Lung microvascular endothelial cell (primary cell): ENCODE results near the gene ZNF202. TPM values are rescaled to one million over a fixed set of nuclear protein-coding genes. Genes with fewer than 3 reads are reported as not detected.
"Not testable (repeated sequence)": the region's sequence is repeated elsewhere in the genome, so short reads cannot be mapped to it uniquely, and the experiment has no call there.

ENCODE experiments used
- DNase-seq, 2 donors: peaks; one replicate each; pipeline versions ENCODE4 v3.0.0 to v3.0.0-alpha.2; 2010; ENCODE audit warnings: low read depth in 2 of 2
- total RNA-seq: library from RNA; depleted of rRNA; stranded (reverse); fragments of >200 nt; gene quantifications from 2 replicates; pipeline ENCODE4 v1.2.1, GENCODE V29; 2014

The ZNF202 gene
- total RNA-seq, 1 donor from 2014 or later = 5.6 TPM

GRCh38 chr11:123742031-123742723, 717 bp upstream of the ZNF202 start:
- peak in 1 of 2 donors; percentile 19 for DNase-seq

GRCh38 chr11:123740787-123741158, 687 bp downstream of the ZNF202 start:
- peak in 1 of 2 donors; percentile 3 for DNase-seq

- no peak for DNase-seq
Measured at GRCh38 chr11:123738374-123738773, 3.1 kb downstream of the ZNF202 start.

- no peak for DNase-seq
Measured at GRCh38 chr11:123736769-123737168, 4.7 kb downstream of the ZNF202 start.

- peak in 1 of 2 donors; percentile 47 for DNase-seq
Measured at GRCh38 chr11:123729602-123730001, 11.9 kb downstream of the ZNF202 start.

GRCh38 chr11:123725995-123726655, 15.3 kb downstream of the ZNF202 start:
- no peak for DNase-seq

- DNase-seq = peak in 1 of 2 donors; percentile 7
Measured at GRCh38 chr11:123719452-123719851, 22.0 kb downstream of the ZNF202 start.

GRCh38 chr11:123718469-123718868, 23.0 kb downstream of the ZNF202 start:
- DNase-seq = no peak

- no peak for DNase-seq
Measured at GRCh38 chr11:123718063-123718462, 23.4 kb downstream of the ZNF202 start.

GRCh38 chr11:123712627-123713026, 28.8 kb downstream of the ZNF202 start:
- DNase-seq = not testable (repeated sequence)

- peak; percentile 72 to 86 for DNase-seq
Measured at GRCh38 chr11:123707606-123708205, 33.8 kb downstream of the ZNF202 start.

- DNase-seq = no peak
Measured at GRCh38 chr11:123707206-123707605, 34.3 kb downstream of the ZNF202 start.

GRCh38 chr11:123704341-123704740, 37.1 kb downstream of the ZNF202 start:
- no peak for DNase-seq

GRCh38 chr11:123702696-123703095, 38.8 kb downstream of the ZNF202 start:
- DNase-seq = no peak

GRCh38 chr11:123702139-123702538, 39.3 kb downstream of the ZNF202 start:
- peak in 1 of 2 donors; percentile 33 for DNase-seq

GRCh38 chr11:123700772-123701171, 40.7 kb downstream of the ZNF202 start:
- no peak for DNase-seq

GRCh38 chr11:123698546-123699127, 42.8 kb downstream of the ZNF202 start:
- no peak for DNase-seq

GRCh38 chr11:123696183-123696582, 45.3 kb downstream of the ZNF202 start:
- DNase-seq = no peak

- DNase-seq = no peak
Measured at GRCh38 chr11:123695231-123695630, 46.2 kb downstream of the ZNF202 start.

- DNase-seq = no peak
Measured at GRCh38 chr11:123694551-123694950, 46.9 kb downstream of the ZNF202 start.

- no peak for DNase-seq
Measured at GRCh38 chr11:123692961-123693360, 48.5 kb downstream of the ZNF202 start.

- peak in 1 of 2 donors; percentile 3 for DNase-seq
Measured at GRCh38 chr11:123690485-123690884, 51.0 kb downstream of the ZNF202 start.
